Parathyroid adenoma (tissue), 2 donors: ENCODE measurements around the gene MDFIC.

Source experiments
- H2AFZ ChIP-seq: fragments of 300-600 bp; sonication (generic); one replicate; pipeline ENCODE4 v1.7.0; 2017; ENCODE audit warnings: antibody characterized with exemption, mild to moderate bottlenecking
- H3K27ac ChIP-seq: fragments of 300-600 bp; sonication (generic); one replicate; pipeline ENCODE4 v1.7.0; 2017
- H3K27me3 ChIP-seq: fragments of 300-600 bp; sonication (generic); one replicate; pipeline ENCODE4 v1.7.0; 2017; ENCODE audit warnings: low read length; ENCODE audit not compliant: control insufficient read depth, insufficient read depth
- H3K36me3 ChIP-seq: fragments of 300-600 bp; sonication (generic); one replicate; pipeline ENCODE4 v1.7.0; 2017; ENCODE audit warnings: low read length; ENCODE audit not compliant: control insufficient read depth, insufficient read depth
- H3K4me1 ChIP-seq: fragments of 300-600 bp; sonication (generic); one replicate; pipeline ENCODE4 v1.7.0; 2017; ENCODE audit warnings: control low read depth
- H3K4me2 ChIP-seq: fragments of 300-600 bp; sonication (generic); one replicate; pipeline ENCODE4 v1.7.0; 2017; ENCODE audit warnings: low read length
- H3K4me3 ChIP-seq: fragments of 300-600 bp; sonication (generic); one replicate; pipeline ENCODE4 v1.7.0; 2017; ENCODE audit warnings: low read depth, low read length
- H3K79me2 ChIP-seq: fragments of 300-600 bp; sonication (generic); one replicate; pipeline ENCODE4 v1.7.0; 2017; ENCODE audit warnings: control low read depth
- H3K9ac ChIP-seq: fragments of 300-600 bp; sonication (generic); one replicate; pipeline ENCODE4 v1.7.0; 2017; ENCODE audit warnings: mild to moderate bottlenecking
- H3K9me3 ChIP-seq: fragments of 300-600 bp; sonication (generic); one replicate; pipeline ENCODE4 v1.7.0; 2017; ENCODE audit warnings: low read length; ENCODE audit not compliant: control insufficient read depth
- TF ChIP-seq, protein P1 (sequence below): fragments of 300-600 bp; sonication (generic); IDR thresholded peaks from one replicate; pipeline ENCODE4 v1.7.0; 2017; ENCODE audit warnings: antibody characterized with exemption, mild to moderate bottlenecking
- donor health status: primary hyperparathyroidism.

MDFIC gene

DNA sequence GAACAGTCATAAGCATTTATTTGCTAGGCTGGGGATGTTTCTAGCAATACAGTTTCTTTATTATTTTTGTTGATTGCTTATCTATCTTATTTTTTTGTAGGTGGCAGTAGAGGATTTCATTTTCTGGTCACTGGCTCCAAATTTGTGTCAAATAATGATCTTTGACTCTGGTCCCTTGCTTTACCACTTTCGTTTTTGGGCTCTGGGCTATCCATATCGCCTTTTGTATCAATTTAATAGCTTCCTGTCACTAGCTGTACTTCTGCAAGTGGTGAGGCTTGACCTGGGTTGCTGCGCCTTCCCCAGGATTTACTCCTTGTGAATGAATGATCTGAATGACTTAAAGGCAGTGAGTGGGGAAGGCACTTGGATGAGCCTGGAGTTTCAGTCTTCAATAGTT, 48.4 kb downstream of the MDFIC start:
- Histone ChIP-seq H3K27ac (no peak overlapping the region), H3K36me3 (no peaks in the 10 kb centered on the region), H3K4me3 (no peak overlapping the region), H3K9ac (no peak overlapping the region), H3K4me2 (no peak overlapping the region), H3K4me1 (no peaks in the 10 kb centered on the region), H2AFZ (no peak overlapping the region), H3K9me3 (no peaks in the 10 kb centered on the region), H3K27me3 (no peaks in the 10 kb centered on the region), H3K79me2 (no peaks in the 10 kb centered on the region)
- TF ChIP-seq, protein P1, sequence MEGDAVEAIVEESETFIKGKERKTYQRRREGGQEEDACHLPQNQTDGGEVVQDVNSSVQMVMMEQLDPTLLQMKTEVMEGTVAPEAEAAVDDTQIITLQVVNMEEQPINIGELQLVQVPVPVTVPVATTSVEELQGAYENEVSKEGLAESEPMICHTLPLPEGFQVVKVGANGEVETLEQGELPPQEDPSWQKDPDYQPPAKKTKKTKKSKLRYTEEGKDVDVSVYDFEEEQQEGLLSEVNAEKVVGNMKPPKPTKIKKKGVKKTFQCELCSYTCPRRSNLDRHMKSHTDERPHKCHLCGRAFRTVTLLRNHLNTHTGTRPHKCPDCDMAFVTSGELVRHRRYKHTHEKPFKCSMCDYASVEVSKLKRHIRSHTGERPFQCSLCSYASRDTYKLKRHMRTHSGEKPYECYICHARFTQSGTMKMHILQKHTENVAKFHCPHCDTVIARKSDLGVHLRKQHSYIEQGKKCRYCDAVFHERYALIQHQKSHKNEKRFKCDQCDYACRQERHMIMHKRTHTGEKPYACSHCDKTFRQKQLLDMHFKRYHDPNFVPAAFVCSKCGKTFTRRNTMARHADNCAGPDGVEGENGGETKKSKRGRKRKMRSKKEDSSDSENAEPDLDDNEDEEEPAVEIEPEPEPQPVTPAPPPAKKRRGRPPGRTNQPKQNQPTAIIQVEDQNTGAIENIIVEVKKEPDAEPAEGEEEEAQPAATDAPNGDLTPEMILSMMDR: no peak

DNA sequence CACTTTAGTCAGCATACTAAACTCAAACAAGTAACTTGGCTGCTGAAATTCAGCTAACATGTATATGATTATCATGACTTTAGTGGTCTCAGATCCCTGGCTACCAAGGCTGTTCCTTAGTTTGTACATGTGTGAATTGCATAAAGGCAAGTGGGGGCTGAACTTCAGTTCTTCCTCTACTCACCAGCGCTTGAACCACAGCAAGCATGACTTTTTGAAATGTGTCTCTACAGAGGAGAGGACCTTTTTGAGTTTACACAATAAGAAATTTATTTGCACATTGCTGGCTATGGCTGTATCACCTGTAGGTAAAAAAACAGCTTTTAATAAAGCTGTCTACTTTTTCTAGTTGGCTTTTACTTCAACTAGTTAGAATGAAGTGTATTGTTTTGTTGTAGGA, 48.8 kb downstream of the MDFIC start:
- H3K4me1 ChIP-seq: no peaks in the 10 kb centered on the region
- no peak overlapping the region for H3K4me2 ChIP-seq
- no peaks in the 10 kb centered on the region for H3K79me2 ChIP-seq
- TF ChIP-seq, protein P1: no peak
- no peak overlapping the region for H3K4me3 ChIP-seq
- H3K9me3 ChIP-seq: no peaks in the 10 kb centered on the region
- no peak overlapping the region for H2AFZ ChIP-seq
- no peaks in the 10 kb centered on the region for H3K27me3 ChIP-seq
- H3K9ac ChIP-seq: no peak overlapping the region
- H3K36me3 ChIP-seq: no peaks in the 10 kb centered on the region
- H3K27ac ChIP-seq: no peak overlapping the region

DNA sequence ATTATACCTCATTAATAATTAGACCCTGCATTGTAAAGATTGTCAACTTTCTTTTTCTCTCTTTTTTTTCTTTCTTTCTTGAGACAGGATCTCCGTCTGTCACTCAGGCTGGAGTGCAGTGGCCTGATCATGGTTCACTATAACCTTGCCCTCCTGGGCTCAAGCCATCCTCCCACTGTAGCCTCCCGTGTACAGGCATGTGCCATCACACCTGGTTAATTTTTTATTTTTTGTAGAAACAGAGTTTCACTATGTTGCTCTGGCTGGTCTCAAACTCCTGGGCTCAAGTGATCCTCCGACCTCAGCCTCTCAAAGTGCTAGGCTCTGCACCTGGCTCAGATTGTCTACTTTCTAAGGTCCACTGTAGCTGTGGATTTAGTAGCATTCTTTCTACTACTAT, 50.7 kb downstream of the MDFIC start:
- no peak overlapping the region for H3K4me2 ChIP-seq
- H3K36me3 ChIP-seq: no peaks in the 10 kb centered on the region
- H3K27me3 ChIP-seq: no peaks in the 10 kb centered on the region

DNA sequence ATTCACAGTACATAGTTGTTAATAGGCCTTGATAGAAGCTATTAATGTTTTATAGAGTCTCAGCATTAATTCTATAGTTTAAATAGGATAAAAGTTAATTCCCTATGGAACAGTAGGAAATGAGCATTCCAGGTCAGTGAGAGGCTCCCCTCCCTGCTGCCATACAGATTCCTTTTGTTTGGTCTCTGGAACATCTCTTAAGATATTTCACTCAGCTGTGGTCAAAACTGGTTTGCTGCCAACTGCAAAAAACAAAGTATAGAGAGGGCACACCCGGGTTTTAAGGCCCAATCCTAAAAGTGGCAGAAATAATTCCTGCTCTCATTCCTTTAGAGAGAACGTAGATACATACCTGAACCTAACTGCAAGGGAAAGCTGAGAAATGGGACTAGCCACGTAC, 51.3 kb downstream of the MDFIC start:
- no peak overlapping the region for H3K27ac ChIP-seq
- H3K27me3 ChIP-seq: no peaks in the 10 kb centered on the region
- no peaks in the 10 kb centered on the region for H3K36me3 ChIP-seq

More for the DNA sequence above, 50.7 kb downstream of the MDFIC start:
- Histone ChIP-seq H3K4me1 (no peaks in the 10 kb centered on the region), H3K27ac (no peak overlapping the region), H3K79me2 (no peaks in the 10 kb centered on the region), H2AFZ (no peak overlapping the region), H3K4me3 (no peak overlapping the region), H3K9ac (no peak overlapping the region), H3K9me3 (no peaks in the 10 kb centered on the region)
- TF ChIP-seq, protein P1: no peak

DNA sequence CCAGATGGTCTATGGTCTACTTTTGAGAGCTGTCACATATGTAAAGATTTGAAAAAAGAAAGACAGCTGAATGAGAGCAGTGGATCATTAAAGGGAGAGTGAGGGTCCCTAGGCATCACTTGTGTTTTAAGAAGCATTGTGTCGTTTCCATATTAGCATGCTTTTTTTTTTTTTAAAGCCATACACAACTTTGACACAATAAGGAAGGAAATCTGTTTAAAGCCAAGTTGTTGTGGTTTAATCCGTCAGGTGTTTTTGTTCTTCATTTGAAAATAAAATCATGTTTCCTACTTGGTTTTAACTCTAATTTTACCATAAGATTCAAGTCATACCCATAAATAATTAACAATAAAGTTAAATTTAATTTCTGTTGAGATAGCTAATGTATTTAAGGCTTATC, 53.5 kb downstream of the MDFIC start:
- Histone ChIP-seq H3K27ac (no peak overlapping the region), H3K36me3 (no peaks in the 10 kb centered on the region), H3K79me2 (no peaks in the 10 kb centered on the region), H3K27me3 (no peaks in the 10 kb centered on the region), H3K9me3 (no peaks in the 10 kb centered on the region), H3K4me3 (no peak overlapping the region), H3K4me2 (no peak overlapping the region), H3K4me1 (no peaks in the 10 kb centered on the region), H2AFZ (no peak overlapping the region), H3K9ac (no peak overlapping the region)
- TF ChIP-seq, protein P1: no peak

More for the DNA sequence above, 51.3 kb downstream of the MDFIC start:
- TF ChIP-seq, protein P1: no peak
- no peak overlapping the region for H2AFZ ChIP-seq
- H3K4me3 ChIP-seq: no peak overlapping the region
- no peaks in the 10 kb centered on the region for H3K79me2 ChIP-seq
- H3K4me1 ChIP-seq: no peaks in the 10 kb centered on the region
- H3K4me2 ChIP-seq: no peak overlapping the region
- H3K9ac ChIP-seq: no peak overlapping the region
- no peaks in the 10 kb centered on the region for H3K9me3 ChIP-seq
